PC-9 (cell line): ENCODE data around the gene GOLT1A.

Experiments used
- EZH2 ChIP-seq: fragments of 200-600 bp; sonication (generic); IDR thresholded peaks from 2 replicates; pipeline ENCODE4 v1.8.0; 2017; ENCODE audit warnings: antibody characterized with exemption, low read depth
- TF ChIP-seq, protein P1 (sequence below): fragments of 200-600 bp; sonication (generic); conservative IDR thresholded peaks from 2 replicates; pipeline ENCODE4 v1.6.1; 2017; ENCODE audit warnings: mixed run types, antibody characterized with exemption, mild to moderate bottlenecking, moderate library complexity

DNA sequence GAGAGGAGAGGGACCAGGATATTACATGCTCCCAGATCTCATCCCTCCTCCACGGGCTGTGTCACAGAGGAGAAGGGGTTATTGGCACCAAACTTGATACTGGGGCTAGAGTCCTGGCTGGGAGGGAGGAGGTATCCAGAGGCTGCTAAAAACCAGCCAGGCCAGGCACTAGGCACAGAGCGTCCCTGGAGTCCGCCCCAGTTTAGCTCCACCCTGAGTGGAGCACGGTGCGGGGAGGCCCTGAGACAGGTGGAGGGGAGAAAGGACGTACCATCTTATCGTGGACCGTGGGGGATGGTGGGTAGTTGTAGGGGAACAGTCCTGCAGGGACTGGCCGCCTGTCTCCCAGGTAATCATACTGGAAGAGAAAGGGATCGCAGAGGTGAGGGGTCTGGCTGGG lies 42.7 kb upstream of the GOLT1A start:
- TF ChIP-seq, protein P1, sequence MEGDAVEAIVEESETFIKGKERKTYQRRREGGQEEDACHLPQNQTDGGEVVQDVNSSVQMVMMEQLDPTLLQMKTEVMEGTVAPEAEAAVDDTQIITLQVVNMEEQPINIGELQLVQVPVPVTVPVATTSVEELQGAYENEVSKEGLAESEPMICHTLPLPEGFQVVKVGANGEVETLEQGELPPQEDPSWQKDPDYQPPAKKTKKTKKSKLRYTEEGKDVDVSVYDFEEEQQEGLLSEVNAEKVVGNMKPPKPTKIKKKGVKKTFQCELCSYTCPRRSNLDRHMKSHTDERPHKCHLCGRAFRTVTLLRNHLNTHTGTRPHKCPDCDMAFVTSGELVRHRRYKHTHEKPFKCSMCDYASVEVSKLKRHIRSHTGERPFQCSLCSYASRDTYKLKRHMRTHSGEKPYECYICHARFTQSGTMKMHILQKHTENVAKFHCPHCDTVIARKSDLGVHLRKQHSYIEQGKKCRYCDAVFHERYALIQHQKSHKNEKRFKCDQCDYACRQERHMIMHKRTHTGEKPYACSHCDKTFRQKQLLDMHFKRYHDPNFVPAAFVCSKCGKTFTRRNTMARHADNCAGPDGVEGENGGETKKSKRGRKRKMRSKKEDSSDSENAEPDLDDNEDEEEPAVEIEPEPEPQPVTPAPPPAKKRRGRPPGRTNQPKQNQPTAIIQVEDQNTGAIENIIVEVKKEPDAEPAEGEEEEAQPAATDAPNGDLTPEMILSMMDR = no peak
- no peak for TF ChIP-seq EZH2
